ENCODE measurements around the gene LRRC9. TPM values are rescaled to one million over a fixed set of nuclear protein-coding genes. Genes with fewer than 3 reads are reported as not detected.
"Not testable (repeated sequence)": the region's sequence is repeated elsewhere in the genome, so short reads cannot be mapped to it uniquely, and the experiment has no call there.

Gene LRRC9
- total RNA-seq, 1 experiment from 2014 or later, result not detected

DNA sequence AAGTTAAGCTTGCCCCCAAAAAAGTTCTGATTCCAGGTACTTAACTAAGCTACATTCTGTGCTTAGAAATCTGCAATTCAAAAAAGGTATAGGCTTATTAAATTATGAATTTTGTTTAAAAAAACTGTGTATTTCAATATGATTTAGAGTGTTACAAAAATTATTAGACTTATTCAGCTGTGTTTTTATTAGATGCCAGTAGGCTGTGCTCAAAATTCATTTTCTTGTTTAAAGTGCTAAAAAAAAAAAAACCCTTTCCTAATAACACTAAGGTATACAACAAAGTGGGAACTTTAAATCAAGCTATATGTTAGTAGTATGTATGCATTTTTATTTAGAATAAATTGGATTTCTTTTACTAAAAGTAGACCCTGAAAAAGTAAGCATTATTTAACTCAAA lies 25.0 kb downstream of the LRRC9 start:
- POLR2A ChIA-PET, result interaction anchor here (0.6 kb wide), 1 partner anchor 246 kb away, joined by 3 read pairs; no protein-coding TSS in a partner anchor
- H3K4me3 Mint-ChIP-seq (ENCODE audit: unreplicated experiment), result no peak overlapping the region
- H3K27ac Mint-ChIP-seq (ENCODE audit: low read depth, unreplicated experiment), result no peak overlapping the region
- BruUV-seq (replicated peaks), result no TSS peak
- DNase-seq (ENCODE audit: unreplicated experiment), result no peak
- TF ChIP-seq, protein P1, sequence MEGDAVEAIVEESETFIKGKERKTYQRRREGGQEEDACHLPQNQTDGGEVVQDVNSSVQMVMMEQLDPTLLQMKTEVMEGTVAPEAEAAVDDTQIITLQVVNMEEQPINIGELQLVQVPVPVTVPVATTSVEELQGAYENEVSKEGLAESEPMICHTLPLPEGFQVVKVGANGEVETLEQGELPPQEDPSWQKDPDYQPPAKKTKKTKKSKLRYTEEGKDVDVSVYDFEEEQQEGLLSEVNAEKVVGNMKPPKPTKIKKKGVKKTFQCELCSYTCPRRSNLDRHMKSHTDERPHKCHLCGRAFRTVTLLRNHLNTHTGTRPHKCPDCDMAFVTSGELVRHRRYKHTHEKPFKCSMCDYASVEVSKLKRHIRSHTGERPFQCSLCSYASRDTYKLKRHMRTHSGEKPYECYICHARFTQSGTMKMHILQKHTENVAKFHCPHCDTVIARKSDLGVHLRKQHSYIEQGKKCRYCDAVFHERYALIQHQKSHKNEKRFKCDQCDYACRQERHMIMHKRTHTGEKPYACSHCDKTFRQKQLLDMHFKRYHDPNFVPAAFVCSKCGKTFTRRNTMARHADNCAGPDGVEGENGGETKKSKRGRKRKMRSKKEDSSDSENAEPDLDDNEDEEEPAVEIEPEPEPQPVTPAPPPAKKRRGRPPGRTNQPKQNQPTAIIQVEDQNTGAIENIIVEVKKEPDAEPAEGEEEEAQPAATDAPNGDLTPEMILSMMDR (IDR thresholded peaks at IDR 0.05; ENCODE audit: unreplicated experiment), result no peak
- no peaks in the 10 kb centered on the region for H3K27me3 Mint-ChIP-seq (ENCODE audit: insufficient read depth, unreplicated experiment)
- CTCF ChIA-PET, result interaction anchor here (0.6 to 2.2 kb wide), 4 partner anchors 19 to 393 kb away, joined by 3 to 17 read pairs (median 3); no protein-coding TSS in a partner anchor
- H3K36me3 Mint-ChIP-seq (ENCODE audit: insufficient read depth, unreplicated experiment), result no peaks in the 10 kb centered on the region
- intact Hi-C loops (cut with micrococcal nuclease), result no loop called here
- H3K4me1 Mint-ChIP-seq (ENCODE audit: insufficient read depth, unreplicated experiment), result no peaks in the 10 kb centered on the region
- H3K9me3 Mint-ChIP-seq (ENCODE audit: unreplicated experiment), result no peaks in the 10 kb centered on the region

- intact Hi-C loops (cut with micrococcal nuclease); H3K4me1 Mint-ChIP-seq (ENCODE audit: insufficient read depth, unreplicated experiment); CTCF ChIA-PET; BruUV-seq (replicated peaks); H3K36me3 Mint-ChIP-seq (ENCODE audit: insufficient read depth, unreplicated experiment); H3K27ac Mint-ChIP-seq (ENCODE audit: low read depth, unreplicated experiment); H3K27me3 Mint-ChIP-seq (ENCODE audit: insufficient read depth, unreplicated experiment); DNase-seq (ENCODE audit: unreplicated experiment); POLR2A ChIA-PET; H3K4me3 Mint-ChIP-seq (ENCODE audit: unreplicated experiment): not testable (repeated sequence)
- H3K9me3 Mint-ChIP-seq (ENCODE audit: unreplicated experiment), result peaks cover 16% of the 10 kb centered on the region
Observed at GRCh38 chr14:59952141-59952540, 32.2 kb downstream of the LRRC9 start.

DNA sequence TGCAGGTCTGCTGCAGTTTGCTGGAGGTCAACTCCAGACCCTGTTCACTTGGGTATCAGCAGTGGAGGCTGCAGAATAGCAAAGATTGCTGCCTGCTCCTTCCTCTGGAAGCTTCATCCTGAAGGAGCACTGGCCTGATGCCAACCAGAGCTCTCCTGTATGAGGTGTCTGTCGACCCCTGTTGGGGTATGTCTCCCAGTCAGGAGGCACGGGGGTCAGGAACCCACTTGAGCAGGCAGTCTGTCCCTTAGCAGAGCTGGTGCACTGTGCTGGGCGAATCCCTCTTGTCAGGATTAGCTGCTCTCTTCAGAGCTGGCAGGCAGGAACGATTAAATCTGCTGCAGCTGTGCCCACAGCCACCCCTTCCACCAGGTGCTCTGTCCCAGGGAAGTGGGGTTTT lies 37.9 kb downstream of the LRRC9 start:
- H3K4me3 Mint-ChIP-seq (ENCODE audit: unreplicated experiment); H3K4me1 Mint-ChIP-seq (ENCODE audit: insufficient read depth, unreplicated experiment); DNase-seq (ENCODE audit: unreplicated experiment); intact Hi-C loops (cut with micrococcal nuclease); H3K27me3 Mint-ChIP-seq (ENCODE audit: insufficient read depth, unreplicated experiment); H3K36me3 Mint-ChIP-seq (ENCODE audit: insufficient read depth, unreplicated experiment); H3K27ac Mint-ChIP-seq (ENCODE audit: low read depth, unreplicated experiment); BruUV-seq (replicated peaks); POLR2A ChIA-PET: not testable (repeated sequence)
- CTCF ChIA-PET, result interaction anchor here (0.6 to 1.3 kb wide), 3 partner anchors 57 to 1225 kb away, joined by 3 read pairs; no protein-coding TSS in a partner anchor
- H3K9me3 Mint-ChIP-seq (ENCODE audit: unreplicated experiment), result peaks cover 16% of the 10 kb centered on the region

DNA sequence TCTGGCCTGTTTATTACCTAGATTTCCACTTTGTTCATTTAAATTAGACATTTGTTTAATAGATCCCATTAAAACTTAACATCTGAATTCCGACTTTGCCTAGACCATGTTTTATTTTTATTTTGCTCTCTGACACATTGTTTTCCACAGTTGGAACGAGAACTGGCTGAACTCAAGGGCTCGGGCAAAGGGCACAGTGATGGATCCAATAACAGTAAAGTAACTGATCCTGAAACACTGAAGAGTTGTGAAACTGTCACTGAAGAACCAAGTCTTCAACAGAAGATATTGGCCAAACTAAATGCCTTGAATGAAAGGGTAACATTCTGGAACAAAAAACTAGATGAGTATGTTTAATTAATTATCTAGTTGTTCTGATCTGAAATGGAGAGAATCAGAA lies 39.7 kb downstream of the LRRC9 start:
- TF ChIP-seq, protein P1 (IDR thresholded peaks at IDR 0.05; ENCODE audit: unreplicated experiment), result no peak
- no peak overlapping the region for H3K4me3 Mint-ChIP-seq (ENCODE audit: unreplicated experiment)
- H3K27me3 Mint-ChIP-seq (ENCODE audit: insufficient read depth, unreplicated experiment), result no peaks in the 10 kb centered on the region
- intact Hi-C loops (cut with micrococcal nuclease), result no loop called here
- POLR2A ChIA-PET, result no interaction called here
- CTCF ChIA-PET, result no interaction called here
- no peak for DNase-seq (ENCODE audit: unreplicated experiment)
- H3K36me3 Mint-ChIP-seq (ENCODE audit: insufficient read depth, unreplicated experiment), result no peaks in the 10 kb centered on the region
- H3K27ac Mint-ChIP-seq (ENCODE audit: low read depth, unreplicated experiment), result no peak overlapping the region
- H3K9me3 Mint-ChIP-seq (ENCODE audit: unreplicated experiment), result peaks cover 16% of the 10 kb centered on the region
- no TSS peak for BruUV-seq (replicated peaks)
- H3K4me1 Mint-ChIP-seq (ENCODE audit: insufficient read depth, unreplicated experiment), result no peaks in the 10 kb centered on the region

- H3K9me3 Mint-ChIP-seq (ENCODE audit: unreplicated experiment), result peaks cover under 1% of the 10 kb centered on the region
- BruUV-seq (replicated peaks), result no TSS peak
- POLR2A ChIA-PET, result interaction anchor here (0.6 to 0.7 kb wide), 2 partner anchors 126 to 198 kb away, joined by 3 to 4 read pairs; no protein-coding TSS in a partner anchor
- H3K27ac Mint-ChIP-seq (ENCODE audit: low read depth, unreplicated experiment), result no peak overlapping the region
- intact Hi-C loops (cut with micrococcal nuclease), result no loop called here
- H3K4me1 Mint-ChIP-seq (ENCODE audit: insufficient read depth, unreplicated experiment), result peaks cover 13% of the 10 kb centered on the region
- H3K36me3 Mint-ChIP-seq (ENCODE audit: insufficient read depth, unreplicated experiment), result no peaks in the 10 kb centered on the region
- DNase-seq (ENCODE audit: unreplicated experiment), result no peak
- CTCF ChIA-PET, result interaction anchor here (0.6 to 6.5 kb wide), 11 partner anchors 9 to 623 kb away, joined by 3 to 118 read pairs (median 4); partner anchors contain the start of gene DHRS7
- no peak overlapping the region for H3K4me3 Mint-ChIP-seq (ENCODE audit: unreplicated experiment)
- TF ChIP-seq, protein P1 (IDR thresholded peaks at IDR 0.05; ENCODE audit: unreplicated experiment), result no peak
- H3K27me3 Mint-ChIP-seq (ENCODE audit: insufficient read depth, unreplicated experiment), result no peaks in the 10 kb centered on the region
Observed at GRCh38 chr14:59961518-59962062, 41.6 kb downstream of the LRRC9 start.

Data from MCF 10A (cell line).